SKM-1 (cell line): ENCODE results near the gene IL4I1.

ENCODE experiments used
- DNase-seq: peaks from one replicate; lab custom pipeline; 2025; ENCODE audit not compliant: unreplicated experiment; lab: John Stamatoyannopoulos, UW

IL4I1 gene

GRCh38 chr19:49895566-49896297 lies 955 bp downstream of the IL4I1 start:
- no peak for DNase-seq

GRCh38 chr19:49894879-49895565 lies 1.7 kb downstream of the IL4I1 start:
- DNase-seq = no peak

- no peak for DNase-seq
Observed at GRCh38 chr19:49894011-49894664, 2.5 kb downstream of the IL4I1 start.

- DNase-seq = no peak
Observed at GRCh38 chr19:49892716-49893115, 4.0 kb downstream of the IL4I1 start.

GRCh38 chr19:49891393-49891792 lies 5.3 kb downstream of the IL4I1 start:
- no peak for DNase-seq

GRCh38 chr19:49890349-49891311 lies 6.1 kb downstream of the IL4I1 start:
- no peak for DNase-seq

GRCh38 chr19:49889687-49890348 lies 6.9 kb downstream of the IL4I1 start:
- DNase-seq = no peak

GRCh38 chr19:49889038-49889686 lies 7.5 kb downstream of the IL4I1 start:
- DNase-seq = no peak

- DNase-seq = no peak
Observed at GRCh38 chr19:49888510-49888824, 8.2 kb downstream of the IL4I1 start.

GRCh38 chr19:49887665-49888509 lies 8.8 kb downstream of the IL4I1 start:
- no peak for DNase-seq

- DNase-seq = no peak
Observed at GRCh38 chr19:49887037-49887664, 9.5 kb downstream of the IL4I1 start.

- no peak for DNase-seq
Observed at GRCh38 chr19:49884760-49885159, 11.9 kb downstream of the IL4I1 start.

GRCh38 chr19:49884109-49884508 lies 12.6 kb downstream of the IL4I1 start:
- no peak for DNase-seq

GRCh38 chr19:49883094-49883493 lies 13.6 kb downstream of the IL4I1 start:
- no peak for DNase-seq

GRCh38 chr19:49882643-49883042 lies 14.0 kb downstream of the IL4I1 start:
- DNase-seq = no peak

GRCh38 chr19:49881672-49882394 lies 14.9 kb downstream of the IL4I1 start:
- no peak for DNase-seq

- DNase-seq = no peak
Observed at GRCh38 chr19:49881186-49881585, 15.5 kb downstream of the IL4I1 start.
